CD4-positive, alpha-beta T cell treated with Interferon alpha-2 for 1 hour (primary cell): ENCODE data around the gene SRP9.
A peak's percentile ranks its signal among the peaks of the same experiment; 100 is the strongest.
"Not testable (repeated sequence)": the region's sequence is repeated elsewhere in the genome, so short reads cannot be mapped to it uniquely, and the experiment has no call there.

Source experiments
- DNase-seq, 2 donors: peaks; one replicate each; pipeline ENCODE4 v3.0.0-alpha.2; 2020 to 2022

SRP9 gene

DNA sequence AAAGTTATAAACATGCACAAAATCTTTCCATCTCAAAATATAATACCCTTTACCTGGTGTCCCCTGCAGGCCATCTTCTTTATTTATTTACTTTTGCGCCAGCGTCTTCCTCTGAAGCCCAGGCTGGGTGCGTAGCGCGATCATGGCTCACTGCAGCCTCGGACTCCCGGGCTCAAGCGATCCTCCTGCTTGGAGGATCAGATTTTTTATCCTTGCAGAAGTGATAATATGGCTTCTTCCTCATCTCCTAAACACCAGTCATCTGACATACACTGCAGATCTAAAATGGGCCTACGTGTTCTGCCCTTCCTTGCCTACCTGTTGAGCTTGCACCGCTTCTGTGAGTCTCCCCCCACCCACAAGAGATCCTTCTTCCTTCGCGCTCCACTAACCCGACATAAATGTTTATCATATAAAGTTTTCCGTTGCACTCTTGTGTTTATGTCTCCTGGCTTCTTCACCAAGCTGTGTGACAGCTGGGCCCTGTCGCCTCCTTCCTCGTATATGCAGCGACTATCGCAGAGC is 506 bp upstream of the SRP9 start:
- no peak for DNase-seq

DNA sequence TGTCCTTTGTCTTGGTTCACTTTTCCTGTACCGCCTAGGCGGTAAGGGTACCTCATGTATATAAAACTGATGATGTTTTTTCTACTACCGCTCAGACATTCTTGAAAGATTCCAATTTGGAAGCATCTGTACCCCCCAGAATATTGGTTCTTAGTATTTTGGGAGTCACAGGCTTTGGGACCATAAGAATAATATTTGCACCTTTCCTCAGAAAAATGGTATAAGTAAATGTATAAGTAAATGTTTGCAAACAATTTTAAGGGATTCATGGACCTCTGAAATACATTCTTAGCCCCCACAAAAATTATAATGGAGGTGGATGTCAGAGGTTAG is 677 bp downstream of the SRP9 start:
- DNase-seq: no peak

DNA sequence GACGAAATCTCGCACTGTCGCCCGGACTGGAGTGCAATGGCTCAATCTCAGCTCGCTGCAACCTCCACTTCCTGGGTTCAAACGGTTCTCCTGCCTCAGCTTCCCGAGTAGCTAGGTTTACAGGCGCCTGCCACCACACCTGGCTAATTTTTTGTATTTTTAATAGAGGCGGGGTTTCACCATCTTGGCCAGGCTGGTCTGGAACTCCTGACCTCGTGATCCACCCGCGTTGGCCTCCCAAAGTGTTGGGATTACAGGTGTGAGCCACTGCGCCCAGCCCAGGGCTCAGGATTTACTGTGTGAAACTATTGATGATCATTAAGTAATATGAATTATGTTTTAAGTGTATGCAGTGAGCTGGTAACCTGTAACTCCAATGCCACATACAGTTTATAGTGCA is 1.5 kb downstream of the SRP9 start:
- not testable (repeated sequence) for DNase-seq

DNA sequence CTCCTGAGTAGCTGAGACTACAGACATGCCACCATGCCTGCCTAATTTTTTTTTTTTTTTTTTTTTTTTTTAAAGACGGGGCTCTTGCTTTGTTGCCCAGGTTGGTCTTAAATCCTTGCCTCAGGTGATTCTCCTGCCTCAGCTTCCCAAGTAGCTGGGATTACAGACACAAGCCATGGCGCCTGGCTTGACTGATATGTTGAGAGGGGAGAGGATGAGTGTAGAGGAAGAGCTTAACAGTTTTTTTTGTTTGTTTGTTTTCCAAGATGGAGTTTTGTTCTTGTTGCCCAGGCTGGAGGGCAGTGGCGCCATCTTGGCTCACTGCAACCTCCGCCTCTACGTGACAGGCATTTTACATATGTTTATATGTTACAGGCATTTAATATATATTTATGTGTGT is 2.5 kb downstream of the SRP9 start:
- no peak for DNase-seq

DNA sequence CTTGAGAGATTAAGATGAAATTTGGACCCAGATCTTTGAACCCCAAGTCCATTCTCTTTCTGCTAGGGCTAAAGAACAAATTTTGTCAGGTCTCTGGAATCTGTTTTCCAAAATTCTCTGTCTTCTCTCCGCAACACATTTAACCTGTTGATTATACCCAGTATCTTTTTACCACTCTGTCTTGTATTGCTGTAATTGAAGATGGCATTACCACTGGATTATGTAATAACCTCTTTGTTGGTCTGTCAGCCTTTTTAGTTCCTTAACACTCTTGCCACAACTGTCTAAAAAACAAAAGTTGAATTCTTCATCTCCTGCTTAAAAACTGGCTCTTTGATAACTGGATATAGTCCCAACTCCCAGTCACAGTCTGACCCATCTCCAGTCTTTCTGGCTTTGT is 3.0 kb downstream of the SRP9 start:
- no peak for DNase-seq

DNA sequence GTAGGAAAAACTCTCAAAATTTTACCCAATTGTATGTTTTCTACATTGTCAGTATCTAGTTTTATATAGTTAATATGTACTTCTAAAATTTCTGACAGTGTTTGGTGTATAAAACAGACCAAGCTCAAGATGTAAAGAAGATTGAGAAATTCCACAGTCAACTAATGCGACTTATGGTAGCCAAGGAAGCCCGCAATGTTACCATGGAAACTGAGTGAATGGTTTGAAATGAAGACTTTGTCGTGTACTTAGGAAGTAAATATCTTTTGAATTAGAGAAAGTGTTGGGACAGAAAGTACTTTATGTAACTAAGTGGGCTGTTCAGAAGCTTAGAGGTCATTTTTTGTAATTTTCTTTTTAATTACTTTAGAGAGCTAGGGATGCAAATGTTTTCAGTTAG is 11.5 kb downstream of the SRP9 start:
- not testable (repeated sequence) for DNase-seq

DNA sequence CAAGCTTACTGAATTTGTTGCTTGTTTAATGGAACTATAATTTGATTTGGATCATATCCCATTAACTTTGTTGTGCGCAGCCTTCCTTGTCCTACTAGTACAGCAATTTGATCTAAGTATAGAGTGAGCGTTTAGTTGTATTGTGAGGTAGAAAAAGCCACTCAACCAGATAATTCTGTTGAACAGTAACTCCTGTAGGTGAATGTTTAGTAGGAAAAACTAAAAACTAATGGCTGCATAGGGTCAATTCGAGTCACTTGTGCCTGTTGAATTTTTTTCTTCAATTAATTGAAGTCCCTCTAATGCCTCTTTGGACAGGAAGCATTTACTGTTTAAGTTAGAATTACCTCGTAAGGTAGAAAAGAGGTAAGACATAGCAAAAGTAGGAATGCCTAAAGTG is 17.3 kb downstream of the SRP9 start:
- DNase-seq: no peak

DNA sequence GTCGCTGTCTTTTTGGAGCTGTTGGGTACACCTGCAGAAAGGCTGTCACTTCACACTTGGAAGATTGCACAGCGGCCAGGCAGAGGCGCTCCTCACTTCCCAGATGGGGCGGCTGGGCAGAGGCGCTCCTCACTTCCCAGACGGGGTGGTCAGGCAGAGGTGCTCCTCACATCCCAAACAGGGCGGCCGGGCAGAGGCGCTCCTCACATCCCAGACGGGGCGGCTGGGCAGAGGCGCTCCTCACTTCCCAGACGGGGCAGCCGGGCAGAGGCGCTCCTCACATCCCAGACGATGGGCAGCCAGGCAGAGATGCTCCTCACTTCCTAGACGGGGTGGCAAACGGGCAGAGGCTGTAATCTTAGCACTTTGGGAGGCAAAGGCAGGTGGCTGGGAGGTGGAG is 18.5 kb downstream of the SRP9 start:
- not testable (repeated sequence) for DNase-seq

DNA sequence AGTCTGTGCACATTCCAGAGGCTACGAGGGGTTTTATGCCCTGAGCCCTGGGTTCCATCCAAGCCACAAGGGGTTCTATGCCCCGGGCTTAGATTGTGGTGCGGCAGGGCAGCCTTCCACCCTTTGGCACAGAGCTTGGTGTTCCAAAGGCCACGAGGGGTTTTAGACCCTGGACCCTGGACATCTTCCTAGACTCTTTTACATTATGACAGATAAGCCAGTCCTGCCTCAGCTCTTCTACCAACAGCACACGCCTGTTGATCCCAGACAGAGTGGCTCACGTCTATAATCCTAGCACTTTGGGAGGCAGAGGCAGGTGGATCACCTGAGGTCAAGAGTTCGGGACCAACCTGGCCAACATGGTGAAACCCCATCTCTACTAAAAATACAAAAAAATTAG is 23.5 kb downstream of the SRP9 start:
- not testable (repeated sequence) for DNase-seq

DNA sequence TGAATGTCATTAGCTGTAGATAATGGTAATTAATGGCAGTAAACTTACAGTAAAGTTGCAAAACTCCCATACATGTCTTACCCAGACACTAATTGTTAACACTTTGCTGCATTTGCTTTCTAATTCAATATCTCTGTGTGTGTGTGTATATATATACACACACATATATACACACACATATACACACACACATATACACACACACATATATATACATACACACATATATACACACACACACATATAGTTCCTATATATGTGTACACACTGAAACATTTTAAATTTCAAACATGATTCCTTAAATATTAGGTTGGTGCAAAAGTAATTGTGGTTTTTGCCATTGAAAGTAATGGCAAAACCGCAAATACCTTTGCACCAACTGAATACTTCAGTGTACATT is 28.6 kb downstream of the SRP9 start:
- no peak for DNase-seq

DNA sequence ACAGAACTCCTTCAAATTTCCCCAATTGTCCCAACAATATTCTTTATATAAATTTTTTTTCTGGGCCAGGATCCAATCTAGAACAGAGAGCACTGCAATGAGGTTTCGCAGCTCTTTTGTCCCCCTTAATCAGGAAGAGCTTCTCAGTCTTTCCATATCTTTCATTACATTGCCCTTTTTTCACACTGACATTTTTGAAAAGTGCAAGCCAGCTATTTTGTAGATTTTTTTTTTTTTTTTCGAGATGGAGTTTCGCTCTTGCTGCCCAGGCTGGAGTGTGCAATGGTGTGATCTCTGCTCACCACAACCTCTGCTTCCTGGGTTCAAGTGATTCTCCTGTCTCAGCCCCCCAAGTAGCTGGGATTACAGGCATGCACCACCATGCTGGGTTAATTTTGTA is 29.1 kb downstream of the SRP9 start:
- not testable (repeated sequence) for DNase-seq

DNA sequence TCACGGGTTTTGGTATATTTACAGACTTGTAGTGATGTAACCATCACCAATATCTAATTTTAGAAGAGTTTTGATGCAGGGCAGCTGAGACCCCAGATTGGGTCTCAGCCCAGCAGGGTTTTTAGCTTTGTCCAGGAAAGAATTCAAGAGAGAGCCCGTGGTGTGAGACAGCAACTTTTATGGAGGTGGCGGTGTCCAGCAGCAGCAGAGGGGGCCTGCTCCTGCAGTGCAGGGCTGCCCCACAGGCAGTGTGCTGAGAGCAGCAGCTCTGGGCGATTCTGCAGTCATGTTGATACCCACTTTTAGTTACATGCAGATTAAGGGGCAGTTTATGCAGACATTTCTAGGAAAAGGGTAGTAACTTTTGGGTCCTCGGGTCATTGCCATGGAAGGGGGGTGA is 30.5 kb downstream of the SRP9 start:
- no peak for DNase-seq

DNA sequence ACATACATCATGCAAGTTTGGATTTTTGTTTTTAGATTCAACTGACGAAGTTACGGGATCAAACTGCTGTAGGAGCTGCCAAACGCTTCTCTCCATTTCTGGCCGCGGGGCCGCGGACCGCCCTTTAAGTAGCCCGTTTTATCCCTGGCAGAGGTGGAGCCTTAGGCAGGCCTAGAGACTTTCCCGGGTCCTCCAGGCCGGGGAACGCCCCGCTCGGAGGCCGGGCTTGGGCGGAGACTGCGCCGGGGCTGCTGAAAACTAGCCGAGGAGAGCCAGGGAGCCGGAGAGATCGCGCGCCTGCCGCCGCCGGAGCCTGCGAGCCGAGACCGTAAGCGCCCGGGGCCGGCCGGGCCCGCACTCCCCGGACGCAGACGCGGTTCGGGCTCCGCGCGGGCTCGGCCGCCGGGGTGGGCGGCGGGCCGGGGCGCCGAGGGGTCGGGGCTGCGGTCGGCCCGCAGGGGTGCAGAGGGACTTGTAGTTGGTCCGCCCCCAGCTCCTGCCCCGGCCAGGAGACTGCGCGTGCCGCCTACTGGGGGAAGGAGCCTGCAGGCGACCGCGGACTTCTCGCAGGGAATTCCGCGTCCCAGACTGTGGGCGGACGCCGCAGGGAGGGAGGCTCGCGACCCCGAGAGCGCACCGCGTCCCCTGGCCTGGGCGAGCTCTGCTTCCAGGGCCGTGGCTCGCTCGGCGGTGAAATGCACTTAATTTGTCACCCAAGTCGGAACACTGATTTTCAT is 32.4 kb downstream of the SRP9 start, which contains the start of gene EPHX1:
TSS of gene EPHX1 (plus strand) at position 283 of the 737 bp plus-strand sequence. CDS start 18,606 bp downstream, outside the sequence.
- DNase-seq: peak; percentile 46 to 59

DNA sequence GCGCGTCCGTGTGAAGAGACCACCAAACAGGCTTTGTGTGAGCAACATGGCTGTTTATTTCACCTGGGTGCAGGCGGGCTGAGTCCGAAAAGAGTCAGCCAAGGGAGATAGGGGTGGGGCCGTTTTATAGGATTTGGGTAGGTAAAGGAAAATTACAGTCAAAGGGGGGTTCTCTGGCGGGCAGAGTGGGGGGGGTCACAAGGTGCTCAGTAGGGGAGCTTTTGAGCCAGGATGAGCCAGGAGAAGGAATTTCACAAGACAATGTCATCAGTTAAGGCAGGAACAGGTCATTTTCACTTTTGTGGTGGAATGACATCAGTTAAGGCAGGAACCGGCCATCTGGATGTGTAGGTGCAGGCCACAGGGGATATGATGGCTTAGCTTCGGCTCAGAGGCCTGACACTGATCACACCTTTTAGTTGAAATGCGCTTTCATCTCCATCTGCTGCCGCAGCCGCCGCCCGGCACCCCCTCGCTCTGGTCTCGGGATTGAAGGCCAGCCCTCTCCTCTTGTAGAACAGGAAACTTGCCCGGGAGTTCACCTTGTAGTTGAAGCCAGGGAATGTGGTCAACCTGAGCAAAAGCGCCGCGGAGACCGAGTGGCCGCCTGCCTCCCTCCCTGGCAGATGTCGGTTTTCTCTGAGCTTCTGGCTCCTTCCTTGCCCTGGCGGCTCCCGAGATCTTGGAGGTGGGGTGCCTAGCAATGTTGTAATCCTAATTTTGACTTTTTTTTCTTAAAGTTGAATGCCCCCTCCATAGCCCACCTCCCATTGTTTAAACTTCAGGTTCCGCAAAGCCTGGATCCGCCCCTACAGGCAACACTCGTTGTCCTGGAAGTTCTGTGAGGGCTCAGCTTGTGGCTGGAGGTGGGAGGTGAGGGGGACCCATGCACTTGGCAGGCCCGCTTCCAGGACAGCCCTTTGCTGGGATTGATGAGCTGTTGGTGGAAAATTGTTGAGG is 33.2 kb downstream of the SRP9 start:
- not testable (repeated sequence) for DNase-seq

DNA sequence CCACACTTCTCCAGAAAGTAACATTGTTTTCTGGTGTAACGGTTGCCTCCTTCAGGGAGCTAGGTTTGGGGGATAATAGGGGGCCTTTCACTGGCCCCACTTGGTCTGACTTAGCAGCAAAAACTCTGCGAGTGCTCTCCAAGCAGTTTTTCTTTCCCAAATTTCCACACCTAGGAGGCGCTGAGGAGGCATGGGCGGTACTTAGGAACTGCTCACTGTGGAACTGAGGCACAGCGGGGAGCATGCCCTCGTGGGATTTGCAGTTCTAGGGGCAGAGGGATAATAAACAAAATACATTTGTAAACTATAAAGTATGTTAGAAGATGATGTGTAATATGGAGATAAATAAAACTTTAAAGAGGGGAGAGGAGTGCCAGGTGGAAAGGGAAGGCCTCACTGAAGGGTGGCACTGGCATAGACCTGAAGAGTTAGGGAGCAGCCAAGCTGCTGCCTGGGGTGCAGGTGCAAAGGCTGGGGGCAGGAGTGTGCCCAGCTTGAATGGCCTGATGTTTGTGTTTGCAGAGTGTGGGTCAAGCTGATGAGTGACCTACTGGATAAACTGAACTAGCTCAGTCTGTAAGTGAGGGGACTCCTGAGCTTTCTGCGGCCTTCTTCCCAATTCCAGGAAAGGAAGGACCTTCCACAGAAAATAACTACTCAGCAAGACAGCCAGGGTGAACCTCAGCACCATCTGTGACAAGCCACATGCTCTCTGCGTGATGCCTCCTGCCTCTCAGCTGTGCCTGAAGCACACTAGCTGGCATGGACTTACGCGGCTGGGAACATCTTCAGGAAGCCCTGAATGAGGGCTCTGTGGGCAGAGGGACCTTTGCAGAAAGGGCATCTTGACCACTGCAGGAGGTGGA is 34.2 kb downstream of the SRP9 start:
- no peak for DNase-seq

DNA sequence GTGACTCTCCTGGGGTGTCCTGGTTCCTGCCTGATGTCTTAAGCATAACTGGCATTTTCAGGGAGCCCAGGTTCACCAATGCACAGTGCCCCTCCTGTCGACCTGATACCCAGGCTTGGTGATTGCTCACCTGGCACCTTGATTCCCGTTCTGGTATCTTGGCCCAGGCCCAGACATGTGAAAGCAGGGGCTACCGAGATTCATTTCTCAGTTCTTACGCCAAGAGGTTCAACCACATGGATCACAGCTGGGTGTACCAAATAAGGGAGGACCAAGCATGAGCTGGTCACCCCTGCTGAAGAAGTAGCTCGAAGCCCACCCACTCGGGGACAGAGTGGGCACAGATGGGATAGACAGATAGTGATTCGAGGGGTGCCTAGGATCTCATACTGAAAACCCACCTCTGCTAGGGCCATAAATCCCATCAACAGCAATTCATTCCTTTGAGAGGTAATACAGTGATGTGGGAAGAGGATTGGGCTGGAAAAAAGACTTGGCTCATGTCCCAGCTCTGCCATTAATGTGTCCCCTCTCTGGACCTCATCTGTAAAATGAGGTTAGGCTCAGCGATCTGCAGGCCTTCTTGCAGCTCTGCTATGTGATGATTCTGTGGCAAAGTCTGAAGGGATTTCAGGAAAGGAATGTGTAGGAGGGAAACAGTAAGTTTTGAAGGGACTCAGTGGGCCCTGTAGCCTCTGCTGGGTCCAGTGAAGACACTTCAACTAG is 35.0 kb downstream of the SRP9 start:
- no peak for DNase-seq

DNA sequence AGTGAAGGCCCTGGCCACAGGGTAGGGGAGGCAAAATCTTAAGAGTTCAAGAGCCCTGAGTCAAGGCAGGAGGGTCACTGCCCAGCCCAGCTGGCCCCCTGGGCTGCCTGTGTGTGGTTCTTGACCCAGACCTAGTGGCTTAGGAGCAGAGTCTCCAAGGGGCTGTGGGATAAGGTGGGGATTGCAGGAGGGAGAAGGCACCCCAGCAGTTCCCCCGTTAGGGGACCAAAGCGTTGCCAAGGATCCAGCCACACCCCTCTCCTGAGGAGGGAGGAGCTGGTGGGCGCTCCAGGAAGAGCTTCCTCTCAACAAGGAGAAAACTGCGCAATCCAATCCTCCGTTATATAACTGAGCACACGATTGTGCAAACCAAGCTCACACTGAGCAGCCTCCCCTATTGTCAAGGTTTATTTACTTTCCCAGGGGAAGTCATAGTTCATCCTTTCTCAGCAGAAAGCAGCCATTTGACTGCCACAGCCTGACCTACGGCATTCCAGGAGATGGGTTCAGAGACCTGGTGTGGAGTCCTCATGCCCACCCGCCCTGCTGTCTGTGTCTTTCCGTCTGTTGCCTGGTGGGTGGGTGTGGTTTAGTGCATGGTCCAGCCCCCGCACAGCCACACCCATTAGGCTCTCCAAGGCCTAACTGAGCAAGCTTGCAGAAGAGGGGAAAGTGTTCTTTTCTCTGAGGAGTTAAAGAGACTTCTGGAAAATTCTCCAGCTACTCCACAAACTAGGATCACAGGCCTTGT is 35.8 kb downstream of the SRP9 start:
- no peak for DNase-seq

DNA sequence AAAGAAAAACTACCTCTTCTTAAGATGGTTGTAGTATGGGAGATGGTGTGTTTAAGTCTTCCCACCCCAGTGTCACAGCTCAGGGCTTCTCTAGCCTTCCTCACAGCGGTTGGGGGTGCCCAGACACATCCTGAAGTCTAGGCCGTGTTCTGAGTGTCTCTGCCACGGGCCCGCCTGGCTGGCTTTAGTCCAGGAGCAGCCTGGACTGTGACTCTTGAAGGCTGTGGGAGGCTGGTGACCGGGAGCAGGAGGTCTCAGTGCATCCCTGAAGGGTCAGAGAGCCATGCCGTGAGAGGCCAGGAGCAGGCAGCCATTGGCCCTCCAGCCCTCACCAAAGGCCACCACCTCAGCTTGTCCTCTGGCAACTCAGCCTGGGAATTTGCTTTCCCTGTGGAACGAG is 36.8 kb downstream of the SRP9 start:
- DNase-seq: no peak

DNA sequence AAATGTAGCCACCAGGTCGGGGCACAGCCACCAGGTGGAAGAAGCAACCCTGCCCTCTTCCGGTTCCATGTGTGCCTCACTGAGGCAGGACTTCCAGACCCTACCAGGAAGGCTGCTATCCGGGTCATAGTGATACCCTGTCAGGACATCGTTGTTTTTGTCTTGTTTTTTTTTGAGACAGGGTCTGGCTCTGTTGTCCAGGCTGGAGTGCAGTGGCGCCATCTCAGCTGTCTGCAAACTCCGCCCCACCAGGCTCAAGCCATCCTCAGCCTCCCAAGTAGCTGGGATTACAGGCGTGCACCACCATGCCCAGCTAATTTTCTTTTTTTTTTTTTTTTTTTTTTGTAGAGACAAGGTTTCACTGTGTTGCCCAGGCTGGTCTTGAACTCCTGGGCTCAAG is 37.5 kb downstream of the SRP9 start:
- not testable (repeated sequence) for DNase-seq

DNA sequence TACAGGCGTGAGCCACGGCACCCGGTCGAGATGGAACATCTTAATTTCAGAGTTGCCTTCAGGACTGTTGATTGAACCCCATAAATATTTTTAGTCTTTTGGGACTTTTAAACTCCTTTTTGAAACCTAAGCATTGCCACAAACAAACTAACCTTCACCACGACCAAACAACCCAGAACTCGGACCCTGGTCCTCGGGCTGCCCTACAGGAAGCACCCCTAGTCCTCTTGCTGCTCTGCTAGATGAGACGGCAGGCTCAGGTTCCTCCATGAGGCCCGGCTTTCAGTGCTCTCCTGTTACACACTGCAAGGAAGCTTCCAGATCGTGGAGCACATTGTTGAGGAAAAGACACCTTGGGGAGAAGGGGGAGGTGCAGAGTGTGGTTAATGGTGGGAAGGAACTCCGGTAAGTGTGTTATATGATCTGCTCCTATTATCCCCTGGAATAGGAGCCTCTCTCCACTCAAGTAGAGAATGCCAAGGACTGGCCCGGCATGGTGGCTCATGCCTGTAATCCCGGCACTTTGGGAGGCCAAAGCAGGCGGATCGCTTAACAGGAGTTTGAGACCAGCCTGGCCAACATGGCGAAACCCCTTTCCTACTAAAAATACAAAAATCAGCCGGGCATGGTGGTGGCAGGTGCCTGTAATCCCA is 38.0 kb downstream of the SRP9 start:
- DNase-seq: no peak
